Choroid plexus epithelial cell (primary cell): Measurements from ENCODE around the gene BMAL1.
"Not testable (repeated sequence)": the region's sequence is repeated elsewhere in the genome, so short reads cannot be mapped to it uniquely, and the experiment has no call there.

ENCODE experiments used
- DNase-seq: peaks from one replicate; pipeline ENCODE4 v3.0.0-alpha.2; 2010; ENCODE audit warnings: low read depth
- H3K4me3 ChIP-seq: 2 replicates; pipeline ENCODE4 v1.5.1; 2011; ENCODE audit warnings: low read depth, mild to moderate bottlenecking, control low read depth, low read length, moderate library complexity
- CTCF ChIP-seq: conservative IDR thresholded peaks from 2 replicates; pipeline ENCODE4 v1.5.1; 2011; ENCODE audit warnings: low read depth, mild to moderate bottlenecking, control low read depth, inconsistent platforms, low read length, moderate library complexity

BMAL1 gene

GRCh38 chr11:13251966-13252365 is 25.6 kb upstream of the BMAL1 start:
- no peak overlapping the region for H3K4me3 ChIP-seq
- no peak for TF ChIP-seq CTCF
- no peak for DNase-seq

GRCh38 chr11:13252438-13252837 is 25.2 kb upstream of the BMAL1 start:
- DNase-seq = no peak
- no peak overlapping the region for H3K4me3 ChIP-seq
- no peak for TF ChIP-seq CTCF

- no peak for TF ChIP-seq CTCF
- DNase-seq = no peak
- no peak overlapping the region for H3K4me3 ChIP-seq
Observed at GRCh38 chr11:13256216-13256615, 21.4 kb upstream of the BMAL1 start.

DNA sequence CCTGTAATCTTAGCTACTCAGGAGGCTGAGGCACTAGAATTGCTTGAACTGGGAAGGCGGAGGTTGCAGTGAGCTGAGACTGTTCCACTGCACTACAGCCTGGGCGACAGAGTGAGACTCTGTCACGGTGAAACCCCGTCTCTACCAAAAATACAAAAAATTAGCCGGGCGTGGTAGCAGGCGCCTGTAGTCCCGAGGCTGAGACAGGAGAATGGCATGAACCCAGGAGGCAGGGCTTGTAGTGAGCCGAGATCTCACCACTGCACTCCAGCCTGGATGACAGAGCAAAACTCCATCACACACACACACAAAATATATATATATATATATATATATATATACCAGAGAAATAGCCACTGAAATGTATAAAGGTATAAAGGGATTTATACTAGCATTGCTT is 19.5 kb upstream of the BMAL1 start:
- DNase-seq, H3K4me3 ChIP-seq: not testable (repeated sequence)

- DNase-seq = no peak
- TF ChIP-seq CTCF = no peak
- H3K4me3 ChIP-seq = no peak overlapping the region
Observed at GRCh38 chr11:13258855-13259254, 18.7 kb upstream of the BMAL1 start.

GRCh38 chr11:13259374-13259773 is 18.2 kb upstream of the BMAL1 start:
- DNase-seq = no peak
- TF ChIP-seq CTCF = no peak
- no peak overlapping the region for H3K4me3 ChIP-seq

- no peak overlapping the region for H3K4me3 ChIP-seq
- DNase-seq = no peak
- TF ChIP-seq CTCF = no peak
Observed at GRCh38 chr11:13260201-13260962, 17.2 kb upstream of the BMAL1 start.
